Duodenal mucosa (tissue), 2 donors: ENCODE results near the gene ATG9B.

Source experiments
- H3K27ac ChIP-seq: one replicate; pipeline ENCODE4 v1.7.0; 2013; ENCODE audit warnings: low read depth, low read length
- H3K27me3 ChIP-seq, 2 donors: one replicate each; pipeline ENCODE4 v1.7.0; 2013; ENCODE audit warnings: low read length in 2 of 2, control low read depth in 1 of 2; ENCODE audit not compliant: insufficient read depth in 2 of 2, control insufficient read depth in 1 of 2
- H3K36me3 ChIP-seq, 2 donors: one replicate each; pipeline ENCODE4 v1.7.0; 2013; ENCODE audit warnings: low read length in 2 of 2, control low read depth in 1 of 2; ENCODE audit not compliant: insufficient read depth in 2 of 2, control insufficient read depth in 1 of 2
- H3K4me1 ChIP-seq, 2 donors: one replicate each; pipeline ENCODE4 v1.7.0; 2013; ENCODE audit warnings: low read length in 2 of 2, control low read depth in 1 of 2; ENCODE audit not compliant: insufficient read depth in 2 of 2, control insufficient read depth in 1 of 2
- H3K4me3 ChIP-seq, 2 donors: one replicate each; pipeline ENCODE4 v1.7.0; 2013; ENCODE audit warnings: low read length in 2 of 2, low read depth in 1 of 2
- H3K9ac ChIP-seq, 2 donors: one replicate each; pipeline ENCODE4 v1.7.0; 2013; ENCODE audit warnings: low read length in 2 of 2, low read depth in 1 of 2
- H3K9me3 ChIP-seq, 2 donors: one replicate each; pipeline ENCODE4 v1.7.0; 2013; ENCODE audit warnings: low read length in 2 of 2, control low read depth in 1 of 2; ENCODE audit not compliant: control insufficient read depth in 1 of 2

The ATG9B gene

DNA sequence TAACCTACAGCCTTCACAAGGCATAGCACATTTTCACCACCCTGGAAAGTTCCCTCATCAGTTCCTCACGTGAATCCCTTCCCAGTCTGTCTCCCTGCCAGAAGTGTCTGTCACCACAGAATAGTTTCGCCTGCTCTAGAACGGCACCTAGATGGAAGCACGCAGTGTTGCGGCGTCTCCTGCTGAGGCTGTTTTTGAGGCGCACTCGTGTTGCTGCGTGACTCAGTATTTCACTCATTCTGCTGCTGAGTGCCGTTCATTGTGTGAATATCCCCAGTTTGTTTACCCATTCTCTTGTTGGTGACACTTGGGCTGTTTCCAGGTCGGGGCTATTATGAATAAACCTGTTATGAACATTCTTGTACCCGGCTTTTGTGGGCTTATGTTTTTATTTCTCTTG lies 20.7 kb downstream of the ATG9B start:
- Histone ChIP-seq H3K9me3 (no peaks in the 10 kb centered on the region), H3K27ac (no peak overlapping the region), H3K27me3 (no peaks in the 10 kb centered on the region), H3K4me1 (peaks cover 4 to 10% of the 10 kb centered on the region in 2 donors), H3K4me3 (no peak overlapping the region), H3K36me3 (no peaks in the 10 kb centered on the region), H3K9ac (no peak overlapping the region)

DNA sequence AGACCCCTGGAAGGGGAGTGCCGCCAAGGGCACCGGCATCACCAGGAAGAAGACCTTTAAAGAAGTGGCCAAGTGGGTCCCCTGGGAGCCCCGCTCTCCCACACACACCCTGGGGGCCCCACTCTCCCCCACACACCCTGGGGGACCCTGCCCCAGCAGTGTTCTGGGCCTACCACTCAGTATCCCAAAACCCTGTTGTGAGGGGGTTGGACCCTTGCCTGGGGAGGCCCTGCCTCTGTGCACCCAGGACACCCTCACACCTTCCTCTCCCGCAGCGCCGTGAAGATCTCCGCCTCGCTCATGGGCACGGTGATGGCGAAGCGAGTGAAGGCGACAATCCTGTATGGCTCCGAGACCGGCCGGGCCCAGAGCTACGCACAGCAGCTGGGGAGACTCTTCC lies 22.7 kb downstream of the ATG9B start:
- no peaks in the 10 kb centered on the region for H3K9me3 ChIP-seq
- H3K27ac ChIP-seq: no peak overlapping the region
- no peaks in the 10 kb centered on the region for H3K27me3 ChIP-seq
- no peaks in the 10 kb centered on the region for H3K4me1 ChIP-seq
- no peak overlapping the region for H3K4me3 ChIP-seq
- H3K36me3 ChIP-seq: no peaks in the 10 kb centered on the region
- no peak overlapping the region for H3K9ac ChIP-seq

DNA sequence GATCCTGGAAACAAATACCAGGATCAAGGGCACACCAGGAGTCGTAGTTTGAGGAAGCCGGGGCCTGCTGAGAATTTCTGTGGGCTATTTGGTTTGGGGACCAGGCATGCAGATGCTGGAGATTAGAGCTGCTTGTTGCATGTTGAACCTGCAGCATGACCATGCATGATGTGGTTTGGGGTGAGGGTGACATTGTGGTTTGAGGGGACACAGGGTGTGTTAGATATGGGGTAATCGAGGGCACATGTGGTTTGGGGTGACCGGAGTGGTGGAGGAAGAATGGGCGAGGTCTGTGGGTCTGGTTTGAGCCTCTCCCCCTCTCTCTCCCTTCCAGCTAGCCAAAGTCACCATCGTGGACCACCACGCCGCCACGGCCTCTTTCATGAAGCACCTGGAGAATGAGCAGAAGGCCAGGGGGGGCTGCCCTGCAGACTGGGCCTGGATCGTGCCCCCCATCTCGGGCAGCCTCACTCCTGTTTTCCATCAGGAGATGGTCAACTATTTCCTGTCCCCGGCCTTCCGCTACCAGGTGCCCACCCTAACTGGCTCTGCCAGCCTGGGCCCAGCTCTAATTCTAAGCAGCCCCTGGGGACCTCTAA lies 23.3 kb downstream of the ATG9B start:
- no peaks in the 10 kb centered on the region for H3K9me3 ChIP-seq
- no peak overlapping the region for H3K4me3 ChIP-seq
- H3K9ac ChIP-seq: no peak overlapping the region
- no peak overlapping the region for H3K27ac ChIP-seq
- H3K27me3 ChIP-seq: no peaks in the 10 kb centered on the region
- H3K4me1 ChIP-seq: no peaks in the 10 kb centered on the region
- H3K36me3 ChIP-seq: no peaks in the 10 kb centered on the region

DNA sequence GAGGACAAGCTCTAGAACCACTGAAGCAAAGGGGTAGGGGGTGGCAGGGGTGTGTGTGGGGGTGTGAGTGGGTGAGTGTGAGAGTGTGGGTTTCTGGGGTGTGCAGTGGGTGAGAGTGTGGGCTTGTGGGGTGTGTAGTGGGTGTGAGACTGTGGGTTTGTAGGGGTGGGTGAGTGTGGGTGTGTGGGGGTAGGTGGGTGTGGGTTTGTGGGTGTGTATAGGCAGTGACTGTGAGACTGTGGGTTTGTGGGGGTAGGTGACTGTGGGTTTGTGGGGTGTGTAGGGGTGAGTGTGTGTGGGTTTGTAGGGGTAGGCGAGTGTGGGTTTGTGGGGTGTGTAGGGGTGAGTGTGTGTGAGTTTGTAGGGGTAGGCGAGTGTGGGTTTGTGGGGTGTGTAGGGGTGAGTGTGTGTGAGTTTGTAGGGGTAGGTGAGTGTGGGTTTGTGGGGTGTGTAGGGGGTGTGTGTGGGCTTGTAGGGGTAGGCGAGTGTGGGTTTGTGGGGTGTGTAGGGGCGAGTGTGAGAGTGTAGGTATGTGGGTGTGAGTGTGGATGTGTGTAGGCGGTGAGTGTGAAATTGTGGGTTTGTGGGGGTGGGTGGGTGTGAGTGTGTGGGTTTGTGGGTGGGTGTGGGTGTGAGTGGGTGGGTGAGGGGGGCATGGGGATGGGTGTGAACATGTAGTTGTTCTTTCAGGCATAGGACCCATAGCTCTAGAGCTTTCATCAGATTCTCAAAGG lies 24.6 kb downstream of the ATG9B start:
- Histone ChIP-seq H3K27ac (no peak overlapping the region), H3K27me3 (no peaks in the 10 kb centered on the region), H3K36me3 (no peaks in the 10 kb centered on the region), H3K9me3 (no peaks in the 10 kb centered on the region), H3K4me1 (peaks cover 0 to 2% of the 10 kb centered on the region in 2 donors), H3K9ac (no peak overlapping the region), H3K4me3 (no peak overlapping the region)

DNA sequence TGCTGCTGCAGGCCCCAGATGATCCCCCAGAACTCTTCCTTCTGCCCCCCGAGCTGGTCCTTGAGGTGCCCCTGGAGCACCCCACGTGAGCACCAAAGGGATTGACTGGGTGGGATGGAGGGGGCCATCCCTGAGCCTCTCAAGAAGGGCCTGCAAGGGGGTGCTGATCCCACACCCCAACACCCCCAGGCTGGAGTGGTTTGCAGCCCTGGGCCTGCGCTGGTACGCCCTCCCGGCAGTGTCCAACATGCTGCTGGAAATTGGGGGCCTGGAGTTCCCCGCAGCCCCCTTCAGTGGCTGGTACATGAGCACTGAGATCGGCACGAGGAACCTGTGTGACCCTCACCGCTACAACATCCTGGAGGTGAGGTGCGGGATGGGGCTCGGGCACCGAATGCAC lies 25.3 kb downstream of the ATG9B start:
- Histone ChIP-seq H3K36me3 (no peaks in the 10 kb centered on the region), H3K9me3 (no peaks in the 10 kb centered on the region), H3K27ac (no peak overlapping the region), H3K4me1 (peaks cover 0 to 2% of the 10 kb centered on the region in 2 donors), H3K27me3 (no peaks in the 10 kb centered on the region), H3K4me3 (no peak overlapping the region), H3K9ac (no peak overlapping the region)

DNA sequence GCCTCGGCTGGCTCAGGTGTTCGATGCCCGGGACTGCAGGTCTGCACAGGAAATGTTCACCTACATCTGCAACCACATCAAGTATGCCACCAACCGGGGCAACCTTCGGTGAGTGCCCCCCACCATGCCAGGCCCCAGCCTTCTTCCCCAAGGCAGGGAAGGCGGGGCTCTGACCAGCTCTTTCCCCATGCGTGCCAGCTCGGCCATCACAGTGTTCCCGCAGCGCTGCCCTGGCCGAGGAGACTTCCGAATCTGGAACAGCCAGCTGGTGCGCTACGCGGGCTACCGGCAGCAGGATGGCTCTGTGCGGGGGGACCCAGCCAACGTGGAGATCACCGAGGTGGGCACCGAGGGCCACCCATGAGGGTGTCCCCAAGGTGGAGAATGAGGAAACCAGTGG lies 26.0 kb downstream of the ATG9B start:
- no peaks in the 10 kb centered on the region for H3K36me3 ChIP-seq
- no peaks in the 10 kb centered on the region for H3K27me3 ChIP-seq
- no peak overlapping the region for H3K27ac ChIP-seq
- H3K4me1 ChIP-seq: peaks cover 0 to 2% of the 10 kb centered on the region in 2 donors
- H3K4me3 ChIP-seq: no peak overlapping the region
- H3K9ac ChIP-seq: no peak overlapping the region
- H3K9me3 ChIP-seq: no peaks in the 10 kb centered on the region

DNA sequence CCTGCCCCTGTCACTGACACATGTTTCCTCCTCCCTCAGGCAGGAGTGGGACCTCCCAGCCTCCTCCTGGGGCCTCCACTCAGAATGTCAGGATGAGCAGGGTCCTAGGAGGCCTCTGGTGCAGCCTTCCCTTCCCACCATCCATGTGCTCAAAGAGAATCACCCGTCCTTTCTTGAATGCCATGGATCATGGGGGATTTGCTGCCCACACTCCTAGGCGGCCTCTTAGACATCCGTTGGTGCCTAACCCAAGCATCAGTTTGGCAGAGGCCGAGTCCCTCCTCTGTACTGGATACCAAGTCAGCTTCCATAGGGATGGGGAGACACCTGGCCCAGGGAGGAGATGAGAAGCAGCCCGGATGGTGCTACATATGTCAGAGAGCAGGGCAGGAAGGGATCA lies 26.5 kb downstream of the ATG9B start:
- Histone ChIP-seq H3K36me3 (no peaks in the 10 kb centered on the region), H3K27ac (no peak overlapping the region), H3K9me3 (no peaks in the 10 kb centered on the region), H3K9ac (no peak overlapping the region), H3K4me1 (peaks cover 0 to 2% of the 10 kb centered on the region in 2 donors), H3K4me3 (no peak overlapping the region), H3K27me3 (no peaks in the 10 kb centered on the region)

DNA sequence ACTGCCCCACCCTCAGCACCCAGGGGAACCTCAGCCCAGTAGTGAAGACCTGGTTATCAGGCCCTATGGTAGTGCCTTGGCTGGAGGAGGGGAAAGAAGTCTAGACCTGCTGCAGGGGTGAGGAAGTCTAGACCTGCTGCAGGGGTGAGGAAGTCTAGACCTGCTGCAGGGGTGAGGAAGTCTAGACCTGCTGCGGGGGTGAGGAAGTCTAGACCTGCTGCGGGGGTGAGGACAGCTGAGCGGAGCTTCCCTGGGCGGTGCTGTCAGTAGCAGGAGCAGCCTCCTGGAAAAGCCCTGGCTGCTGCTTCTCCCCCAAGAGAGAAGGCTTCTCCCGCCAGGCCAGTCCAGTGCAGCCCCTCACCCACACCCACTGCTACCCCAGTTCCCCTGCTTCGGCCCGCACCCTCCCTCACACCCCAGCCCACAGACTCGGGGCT lies 27.2 kb downstream of the ATG9B start:
- H3K36me3 ChIP-seq: no peaks in the 10 kb centered on the region
- H3K9me3 ChIP-seq: no peaks in the 10 kb centered on the region
- H3K9ac ChIP-seq: no peak overlapping the region
- H3K4me1 ChIP-seq: peaks cover 0 to 2% of the 10 kb centered on the region in 2 donors
- H3K27ac ChIP-seq: no peak overlapping the region
- H3K4me3 ChIP-seq: no peak overlapping the region
- no peaks in the 10 kb centered on the region for H3K27me3 ChIP-seq

DNA sequence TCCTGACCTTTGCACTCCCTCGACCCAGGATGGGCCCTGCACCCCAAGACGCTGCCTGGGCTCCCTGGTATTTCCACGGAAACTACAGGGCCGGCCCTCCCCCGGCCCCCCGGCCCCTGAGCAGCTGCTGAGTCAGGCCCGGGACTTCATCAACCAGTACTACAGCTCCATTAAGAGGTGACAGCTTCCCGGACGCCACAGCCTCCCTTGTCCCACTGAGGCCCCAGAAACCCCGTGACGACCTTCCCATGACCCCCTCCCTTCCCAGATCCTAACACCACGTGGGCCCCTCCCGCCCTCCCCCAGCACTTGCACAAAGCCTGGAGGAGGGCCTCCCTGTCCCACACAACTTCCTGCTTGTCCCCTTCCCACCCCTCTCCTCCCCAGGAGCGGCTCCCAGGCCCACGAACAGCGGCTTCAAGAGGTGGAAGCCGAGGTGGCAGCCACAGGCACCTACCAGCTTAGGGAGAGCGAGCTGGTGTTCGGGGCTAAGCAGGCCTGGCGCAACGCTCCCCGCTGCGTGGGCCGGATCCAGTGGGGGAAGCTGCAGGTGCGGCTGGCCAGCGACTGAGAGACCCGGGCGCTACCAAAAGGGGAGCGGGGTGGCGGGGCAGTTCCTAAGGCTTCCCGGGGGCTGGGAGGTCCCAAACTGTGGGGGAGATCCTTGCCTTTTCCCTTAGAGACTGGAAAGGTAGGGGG lies 27.8 kb downstream of the ATG9B start:
- H3K4me3 ChIP-seq: no peak overlapping the region
- no peaks in the 10 kb centered on the region for H3K27me3 ChIP-seq
- no peaks in the 10 kb centered on the region for H3K9me3 ChIP-seq
- no peaks in the 10 kb centered on the region for H3K36me3 ChIP-seq
- H3K4me1 ChIP-seq: peaks cover 0 to 2% of the 10 kb centered on the region in 2 donors
- H3K27ac ChIP-seq: no peak overlapping the region
- no peak overlapping the region for H3K9ac ChIP-seq

DNA sequence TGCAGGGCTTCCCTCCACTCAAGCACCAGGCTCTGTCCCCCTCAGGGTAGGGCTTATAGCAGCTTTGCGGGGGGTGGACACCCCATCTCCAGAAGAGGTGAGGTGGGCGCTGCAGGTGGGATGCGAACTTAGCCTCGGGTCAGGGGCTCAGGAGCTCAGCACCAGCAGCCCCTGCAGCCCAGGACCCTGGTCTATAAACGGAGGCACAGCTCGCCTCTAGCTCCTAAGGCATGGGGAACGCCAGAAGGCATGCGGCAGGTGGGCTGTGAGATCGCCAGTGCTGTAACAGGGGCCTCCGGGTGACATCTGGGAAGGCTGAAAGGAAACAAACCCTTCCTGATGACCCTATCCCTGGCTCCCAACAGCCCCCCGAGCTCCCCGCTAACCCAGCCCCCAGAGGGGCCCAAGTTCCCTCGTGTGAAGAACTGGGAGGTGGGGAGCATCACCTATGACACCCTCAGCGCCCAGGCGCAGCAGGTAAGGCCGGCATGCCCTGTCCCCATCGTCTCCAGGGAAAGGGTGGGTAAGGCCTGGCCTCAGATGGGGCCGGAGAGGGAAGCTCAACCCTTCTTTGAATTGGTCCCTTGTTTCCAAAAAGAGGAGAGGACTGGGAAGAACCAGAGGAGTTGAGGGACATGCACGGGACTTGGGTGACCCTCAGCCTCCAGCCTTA lies 29.3 kb downstream of the ATG9B start:
- peaks cover 0 to 2% of the 10 kb centered on the region in 2 donors for H3K4me1 ChIP-seq
- no peak overlapping the region for H3K27ac ChIP-seq
- no peak overlapping the region for H3K9ac ChIP-seq
- H3K27me3 ChIP-seq: no peaks in the 10 kb centered on the region
- H3K36me3 ChIP-seq: no peaks in the 10 kb centered on the region
- H3K9me3 ChIP-seq: peaks cover 0 to 5% of the 10 kb centered on the region in 2 donors
- peak overlapping the region in 1 of 2 donors; percentile 48 for H3K4me3 ChIP-seq
